CD4-positive, alpha-beta T cell treated with Interleukin-15 for 4 hours (primary cell): ENCODE measurements around the gene UBE2O.

Experiments
- DNase-seq: peaks from one replicate; pipeline ENCODE4 v3.0.0-alpha.2; 2020; ENCODE audit warnings: low spot score

UBE2O gene

DNA sequence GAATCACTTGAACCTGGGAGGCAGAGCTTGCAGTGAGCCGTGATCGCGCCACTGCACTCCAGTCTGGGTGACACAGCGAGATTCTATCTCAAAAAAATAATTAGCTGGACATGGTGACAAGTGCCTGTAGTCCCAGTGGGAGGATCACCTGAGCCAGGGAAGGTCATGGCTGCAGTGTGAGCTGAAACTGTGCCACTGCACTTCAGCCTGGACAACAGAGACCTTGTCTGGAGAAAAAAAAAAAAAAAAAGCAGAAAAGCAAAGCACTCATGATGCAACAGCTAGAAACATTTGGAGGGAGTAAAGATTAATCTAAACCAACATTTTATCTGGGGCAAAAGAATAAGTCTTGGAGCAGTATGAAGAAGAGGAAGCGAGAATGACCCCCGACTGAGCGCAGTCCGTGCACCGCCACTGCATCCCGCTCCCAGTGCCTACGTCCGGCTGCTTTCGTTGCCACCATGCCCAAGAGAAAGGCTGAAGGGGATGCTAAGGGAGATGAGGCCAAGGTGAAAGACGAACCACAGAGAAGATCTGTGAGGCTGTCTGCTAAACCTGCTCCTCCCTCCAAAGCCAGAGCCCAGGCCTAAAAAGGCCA is 107.5 kb downstream of the UBE2O start:
- no peak for DNase-seq

GRCh38 chr17:76343106-76343505 is 109.8 kb downstream of the UBE2O start:
- no peak for DNase-seq

- no peak for DNase-seq
Measured at GRCh38 chr17:76341301-76341700, 111.7 kb downstream of the UBE2O start.
